NCI-H82 (cell line): Measurements from ENCODE around the gene MED13L.
"Not testable (repeated sequence)": the region's sequence is repeated elsewhere in the genome, so short reads cannot be mapped to it uniquely, and the experiment has no call there.

Experiments used
- DNase-seq: peaks from one replicate; lab custom pipeline; 2025; lab: John Stamatoyannopoulos, UW

The MED13L gene

DNA sequence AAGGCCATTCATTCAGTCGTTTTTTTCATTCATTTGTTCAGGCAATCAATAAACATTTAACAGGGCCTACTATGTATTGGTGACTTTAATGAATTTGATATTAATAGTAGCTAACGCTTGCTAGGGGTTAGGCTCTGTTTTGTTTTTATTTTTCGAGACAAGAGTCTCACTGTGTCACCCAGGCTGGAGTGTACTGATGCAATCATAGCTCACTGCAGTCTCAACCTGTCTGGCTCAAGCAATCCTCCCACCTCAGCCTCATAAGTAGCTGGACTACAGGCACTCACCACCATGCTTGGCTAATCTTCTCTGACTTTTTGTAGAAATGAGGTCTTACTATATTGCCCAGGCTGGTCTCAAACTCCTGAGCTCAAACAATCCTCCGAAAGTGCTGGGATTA, 25.6 kb upstream of the MED13L start:
- DNase-seq: peak; percentile 83

DNA sequence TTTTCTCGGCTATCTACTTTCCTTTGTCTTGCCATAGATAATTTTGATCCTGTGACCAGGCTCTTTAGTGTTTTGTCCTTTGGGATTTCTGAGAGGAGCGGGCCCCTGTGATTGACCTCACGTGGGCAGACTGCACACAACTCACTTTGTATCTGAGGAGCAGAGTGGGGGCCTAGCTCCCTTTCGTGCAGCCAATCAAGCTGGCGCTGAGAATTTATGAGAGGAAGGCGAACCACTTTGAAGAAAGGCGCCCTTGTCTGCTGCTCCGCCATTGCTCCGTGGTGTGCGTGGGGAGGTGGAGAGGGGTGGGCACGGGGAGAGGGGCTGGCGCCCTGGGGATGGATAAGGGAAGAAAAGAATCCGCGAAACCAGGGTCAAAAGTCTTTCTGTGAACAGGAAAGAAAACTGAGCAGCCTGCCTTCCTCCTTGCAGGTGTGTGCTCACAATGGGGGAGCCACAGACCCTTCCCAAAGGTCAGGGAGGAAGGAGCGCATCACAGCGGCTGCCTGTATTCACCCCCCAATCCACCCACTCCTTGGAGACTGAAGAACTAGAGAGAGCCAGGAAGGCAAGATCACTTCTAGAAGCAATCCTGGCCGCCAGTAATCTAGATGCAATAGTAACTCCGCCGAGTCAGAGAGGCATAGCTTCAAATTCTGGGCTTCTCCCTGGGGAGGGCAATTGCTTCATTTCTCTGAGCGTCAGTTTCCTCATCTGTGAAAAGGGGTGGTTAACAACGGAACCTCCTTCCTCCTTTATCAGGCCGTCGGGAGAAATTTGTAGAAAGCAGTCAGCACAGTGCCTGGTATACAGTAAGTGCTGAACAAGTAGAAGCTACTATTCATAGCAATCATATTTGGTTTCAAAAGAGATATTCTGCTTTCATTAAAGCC, 24.9 kb upstream of the MED13L start:
- no peak for DNase-seq

DNA sequence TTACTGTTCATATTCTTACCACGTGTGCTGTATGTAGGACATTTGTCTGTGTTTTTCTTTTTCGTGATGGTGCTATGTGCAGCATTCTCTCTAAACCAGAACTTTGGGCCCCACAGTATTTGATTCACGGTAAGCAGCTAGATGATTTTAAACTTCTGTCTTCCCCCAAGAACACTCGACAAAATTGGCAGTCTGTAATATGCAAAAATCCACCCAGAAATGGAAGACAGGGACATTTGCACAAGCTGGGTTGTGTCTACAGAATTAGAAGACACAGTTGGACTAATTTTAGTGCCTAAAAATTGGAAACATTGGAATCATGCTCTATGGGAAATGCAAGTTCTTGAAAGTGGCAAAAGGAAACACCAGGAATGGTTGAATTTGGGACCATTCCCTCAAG, 24.1 kb upstream of the MED13L start:
- no peak for DNase-seq

DNA sequence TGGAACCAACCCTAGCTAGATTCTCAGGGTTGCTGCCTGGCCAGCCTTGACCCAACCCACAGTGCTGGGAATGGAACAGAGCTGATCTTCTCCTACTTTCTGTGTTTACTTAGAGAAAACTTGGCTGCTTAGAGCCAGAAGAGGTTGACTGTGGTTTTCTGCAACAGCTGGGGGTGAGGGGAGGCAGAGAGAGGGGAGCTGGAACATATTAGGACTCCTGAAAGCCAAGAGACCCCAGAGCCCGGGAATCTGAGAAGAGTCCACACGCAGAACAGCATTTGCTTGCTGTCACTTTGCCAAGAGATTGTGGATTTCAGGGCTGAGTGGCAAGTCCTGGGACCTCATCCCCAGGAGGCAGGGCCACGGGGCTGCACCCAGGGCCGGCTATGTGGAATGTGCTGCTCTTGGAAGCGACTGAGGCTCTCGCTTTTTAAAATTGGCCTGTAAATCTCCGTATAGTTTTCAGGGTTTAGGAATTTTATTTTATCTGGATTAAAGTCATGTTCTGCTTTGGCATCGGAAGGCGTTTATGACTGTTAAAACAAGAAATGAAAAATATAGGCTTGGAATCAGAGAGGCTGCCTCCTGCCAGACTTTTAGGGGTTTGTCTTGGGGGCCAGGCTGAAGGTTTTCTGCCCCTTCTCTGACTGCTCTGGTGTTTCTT, 22.3 kb upstream of the MED13L start:
- no peak for DNase-seq

DNA sequence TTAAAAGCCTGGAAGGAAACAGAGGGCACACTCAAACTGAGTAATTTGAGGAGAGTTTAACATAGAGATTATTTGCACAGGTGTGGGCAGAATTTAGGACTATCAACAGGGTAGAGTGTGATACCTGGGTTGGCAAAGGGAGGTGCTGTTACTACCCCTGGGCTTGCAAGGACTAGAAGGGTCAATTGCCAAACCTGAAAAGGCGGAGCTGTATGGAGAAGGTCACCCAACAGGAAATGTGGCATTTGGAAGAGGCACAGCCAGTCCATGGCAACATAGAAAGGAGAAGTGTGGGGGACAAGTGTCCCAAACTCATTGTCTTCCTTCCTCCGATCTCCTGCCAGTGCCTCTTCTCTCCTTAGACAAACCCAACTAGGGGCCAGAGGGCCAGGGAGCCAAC, 21.6 kb upstream of the MED13L start:
- no peak for DNase-seq

DNA sequence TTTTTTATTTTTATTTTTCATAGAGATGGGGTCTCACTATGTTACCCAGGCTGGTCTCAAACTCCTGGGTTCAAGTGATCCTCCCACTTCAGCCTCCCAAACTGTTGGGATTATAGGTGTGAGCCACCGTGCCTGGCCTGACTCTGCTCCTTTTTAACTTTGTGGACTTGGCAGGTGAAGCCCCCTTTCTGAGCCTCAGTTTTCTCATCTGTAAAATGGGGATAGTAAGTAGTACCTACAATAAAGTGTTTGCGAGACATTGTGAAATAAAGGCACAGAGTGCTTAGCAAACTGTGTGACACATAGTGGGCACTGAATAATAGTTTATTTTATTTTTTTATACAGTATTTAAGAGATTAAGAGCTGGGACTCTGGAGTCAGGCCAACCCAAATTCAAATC, 21.1 kb upstream of the MED13L start:
- no peak for DNase-seq

DNA sequence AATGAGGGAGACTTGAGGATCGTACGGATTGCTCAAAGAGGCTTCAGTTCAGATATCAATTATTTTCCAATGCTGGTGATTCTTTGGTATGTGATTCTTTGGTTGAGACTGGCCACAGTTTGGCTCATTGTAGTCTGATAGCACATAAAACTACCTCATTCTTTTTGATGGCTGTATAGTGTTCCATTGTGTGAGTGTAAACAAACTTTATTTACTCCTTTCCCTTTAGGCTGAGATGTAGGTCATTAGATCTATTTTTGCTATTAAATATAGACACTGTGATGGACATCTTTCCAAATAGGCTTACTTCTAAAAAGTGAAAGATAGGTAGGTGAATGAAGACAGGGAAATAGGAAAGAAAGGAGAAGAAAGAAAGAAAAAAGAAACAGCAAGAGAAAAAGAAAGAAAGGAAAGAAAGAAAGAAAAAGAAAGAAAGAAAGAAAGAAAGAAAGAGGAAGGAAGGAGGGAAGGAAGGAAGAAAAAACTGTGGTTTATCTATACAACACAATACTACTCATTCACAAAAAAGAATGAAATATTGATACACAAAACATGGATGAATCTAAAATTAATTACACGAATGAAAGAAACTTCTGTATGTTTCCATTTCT, 19.8 kb upstream of the MED13L start:
- DNase-seq: no peak

DNA sequence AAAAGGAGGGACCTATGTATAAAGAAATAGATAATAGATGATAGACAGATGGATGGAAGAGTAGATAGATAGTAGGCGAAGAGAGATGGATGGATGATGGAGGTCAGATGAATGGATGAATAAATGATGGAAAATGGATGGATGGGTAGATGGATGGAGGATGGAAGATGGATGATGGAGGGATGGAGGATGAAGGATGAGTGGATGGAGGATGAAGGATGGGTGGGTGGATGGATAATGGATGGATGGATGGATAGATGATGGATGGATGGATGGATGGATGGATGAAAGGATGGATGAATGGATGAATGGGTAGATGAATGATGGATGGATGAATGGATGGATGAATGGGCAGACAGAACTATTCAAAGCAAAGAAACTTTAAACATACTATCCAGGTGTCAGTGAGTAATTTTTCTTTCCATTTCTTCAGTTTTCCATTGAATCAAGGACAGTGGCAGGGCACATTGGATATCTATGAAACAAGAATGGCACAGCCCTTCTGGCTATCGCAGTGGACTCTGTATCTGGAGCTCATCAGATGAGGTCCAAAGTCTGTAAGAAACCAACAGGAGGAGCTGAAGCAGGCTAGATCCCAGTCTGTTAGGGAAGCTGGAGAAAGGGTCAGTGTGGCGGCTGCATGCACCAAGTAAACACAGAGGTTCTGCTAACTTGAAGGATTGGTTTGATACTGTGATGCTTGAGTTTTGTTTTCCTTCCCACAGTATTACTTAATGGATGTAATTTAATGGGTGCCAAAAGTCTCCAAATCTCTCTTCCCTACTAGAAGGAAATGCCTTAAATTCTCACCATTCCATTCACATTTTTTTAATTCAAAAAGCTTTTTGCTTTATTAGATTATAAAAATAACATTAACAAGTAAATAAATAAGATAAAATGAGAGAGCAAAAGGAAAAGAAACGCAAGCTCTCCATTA, 18.1 kb upstream of the MED13L start:
- no peak for DNase-seq

DNA sequence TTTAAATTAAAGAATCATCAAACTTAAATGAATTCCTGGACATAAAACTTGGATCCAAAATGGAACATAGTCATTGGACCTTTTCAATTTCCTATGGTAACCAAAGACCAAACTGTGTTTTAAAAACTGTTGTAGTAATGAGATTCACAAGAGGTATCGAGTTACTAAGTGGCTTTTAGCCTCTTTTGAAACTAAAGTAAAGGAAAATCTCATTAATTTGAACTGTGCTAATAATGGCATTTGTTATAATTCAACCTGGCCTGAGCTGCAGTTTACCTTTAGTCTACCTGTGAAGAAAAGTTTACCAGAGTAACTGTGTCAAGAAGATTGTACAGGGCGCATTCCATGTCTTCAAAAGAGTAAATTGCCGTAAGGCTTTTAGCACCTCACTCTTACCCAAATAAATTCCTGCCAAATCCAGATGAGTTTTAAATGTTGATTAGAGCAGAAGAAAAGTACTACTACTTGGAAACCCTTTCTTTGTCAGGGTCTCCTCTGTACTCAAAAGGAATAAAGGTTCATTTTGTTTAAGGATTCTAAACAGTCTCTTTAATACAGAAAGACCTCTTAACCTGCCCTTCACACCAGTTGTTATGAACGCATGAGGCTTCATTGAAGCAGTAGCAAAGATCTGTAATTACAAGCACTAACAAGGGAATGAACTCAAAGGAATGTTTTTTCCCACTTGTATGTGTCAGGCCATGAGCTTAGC, 17.1 kb upstream of the MED13L start:
- peak; percentile 71 for DNase-seq

DNA sequence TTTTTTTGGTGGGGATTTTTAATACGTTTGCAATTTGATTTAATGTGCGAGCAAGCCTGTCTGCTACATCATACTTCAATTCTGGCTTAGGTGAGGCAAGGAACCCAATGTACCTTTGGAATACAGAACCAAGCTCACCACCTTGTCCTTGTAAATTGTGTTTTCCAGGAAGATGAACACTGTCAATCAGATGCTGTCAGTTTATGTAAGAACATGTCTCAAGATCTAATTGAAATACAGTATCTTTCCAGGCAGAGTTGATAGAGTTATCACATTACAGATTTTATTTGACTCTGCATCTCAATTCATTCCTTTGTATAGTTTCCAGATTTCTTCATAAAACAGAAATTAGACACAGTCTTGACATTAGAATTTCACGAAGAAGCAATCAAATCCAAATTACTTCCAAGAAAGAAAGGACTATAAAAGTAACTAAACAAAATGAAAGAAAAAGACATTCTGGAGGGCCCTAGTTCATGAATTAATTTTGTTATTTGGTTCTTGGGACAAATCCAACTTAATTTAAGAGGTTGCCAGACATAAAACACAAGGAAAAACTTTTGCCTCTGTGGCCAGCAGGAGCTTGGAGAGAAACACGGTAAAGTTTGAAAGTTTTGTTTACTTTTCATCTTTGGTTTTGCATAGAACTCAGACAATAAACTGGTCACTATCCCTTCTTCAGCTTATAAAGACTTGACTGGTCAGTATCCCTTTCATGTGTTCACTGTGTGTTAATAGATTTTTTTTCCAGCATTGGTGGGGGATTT, 16.4 kb upstream of the MED13L start:
- no peak for DNase-seq

DNA sequence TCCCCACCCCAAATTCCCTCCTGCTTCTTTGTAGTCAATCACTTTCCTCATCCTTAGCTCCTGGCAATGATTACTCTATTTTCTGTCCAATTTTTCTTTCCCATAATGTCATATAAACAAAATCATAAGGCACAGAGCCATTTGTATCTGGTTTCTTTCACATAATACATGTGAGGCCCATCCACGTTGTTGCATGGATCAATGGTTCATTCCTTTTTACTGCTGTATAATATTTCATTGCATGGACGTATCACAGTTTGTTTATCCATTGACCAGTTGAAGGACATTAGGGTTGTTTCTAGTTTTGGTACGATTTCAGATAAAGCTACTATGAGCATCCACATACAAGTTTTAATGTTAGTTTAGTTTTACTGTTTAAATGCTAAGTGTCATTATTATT, 13.7 kb upstream of the MED13L start:
- DNase-seq: no peak

DNA sequence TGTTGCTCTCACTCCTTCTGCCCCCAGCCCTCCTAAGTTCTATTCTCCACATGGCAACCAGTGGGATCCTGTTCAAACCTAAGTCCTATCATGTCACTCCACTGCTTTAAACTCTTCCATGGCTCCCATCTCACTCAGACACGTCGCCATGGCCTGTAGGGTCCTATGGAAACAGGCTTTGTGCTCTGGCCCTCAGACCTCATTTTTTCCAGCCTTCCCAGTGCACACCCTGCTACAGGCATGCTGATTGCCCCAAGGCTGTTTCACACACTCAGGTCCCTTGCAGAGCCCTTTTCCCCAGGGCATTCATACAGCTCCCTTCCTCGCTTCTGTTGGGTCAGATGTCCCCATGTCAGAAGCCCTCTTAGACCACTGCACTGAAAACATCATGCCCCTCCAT, 11.2 kb upstream of the MED13L start:
- no peak for DNase-seq

DNA sequence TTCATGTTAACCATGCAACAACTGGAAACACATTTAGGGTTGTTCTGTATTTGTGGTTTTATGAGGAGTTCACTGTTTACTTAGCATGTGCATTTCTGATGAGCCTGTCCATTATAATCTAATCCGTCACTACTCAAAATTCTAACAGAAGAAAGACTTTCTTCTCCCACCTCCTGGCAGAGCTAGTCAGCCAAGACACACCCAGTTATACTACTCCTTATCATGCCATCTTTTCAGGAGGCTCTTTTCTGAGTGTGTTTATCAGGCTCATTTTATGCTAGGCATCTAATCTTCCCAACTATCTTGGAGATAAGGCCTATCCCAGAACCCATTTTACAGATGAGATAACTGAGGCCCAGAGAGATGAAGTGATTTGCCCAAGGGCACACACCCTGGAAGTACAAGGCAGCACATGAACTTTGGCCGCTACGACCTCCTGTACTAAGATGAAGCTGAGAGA, 10.4 kb upstream of the MED13L start:
- DNase-seq: no peak

DNA sequence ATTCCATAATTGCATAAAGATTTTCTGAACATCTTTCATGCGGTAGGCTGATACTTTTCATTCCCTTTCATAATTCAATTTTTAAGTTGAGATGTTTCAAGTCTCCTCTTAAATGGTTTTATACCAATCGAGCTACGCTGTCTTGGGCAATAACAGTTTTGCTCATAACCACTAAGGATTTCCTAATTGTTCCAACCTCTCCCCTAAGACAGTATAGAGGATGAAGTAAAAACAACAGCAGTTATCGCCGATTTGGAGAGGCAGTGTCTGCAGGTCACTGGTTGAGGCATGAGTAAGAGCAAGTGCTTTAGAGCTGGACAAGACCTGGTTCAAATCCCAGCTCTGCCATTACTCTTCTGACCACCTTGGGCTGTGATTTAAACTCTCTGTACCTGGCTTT, 6.9 kb upstream of the MED13L start:
- no peak for DNase-seq

DNA sequence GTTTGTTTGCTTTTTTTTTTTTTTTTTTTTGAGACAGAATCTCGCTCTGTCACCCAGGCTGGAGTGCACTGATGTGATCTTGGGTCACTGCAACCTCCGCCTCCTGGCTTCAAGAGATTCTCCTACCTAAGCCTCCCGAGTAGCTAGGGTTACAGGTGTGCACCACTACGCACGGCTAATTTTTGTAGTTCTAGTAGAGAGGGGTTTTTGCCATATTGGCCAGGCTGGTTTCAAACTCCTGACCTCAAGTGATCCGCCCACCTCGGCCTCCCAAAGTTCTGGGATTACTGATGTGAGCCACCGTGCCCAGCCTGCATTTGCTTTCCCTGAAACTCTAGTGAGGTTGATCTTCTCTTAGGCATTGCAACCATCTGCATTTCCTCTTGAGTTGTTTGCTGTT, 6.4 kb upstream of the MED13L start:
- not testable (repeated sequence) for DNase-seq

DNA sequence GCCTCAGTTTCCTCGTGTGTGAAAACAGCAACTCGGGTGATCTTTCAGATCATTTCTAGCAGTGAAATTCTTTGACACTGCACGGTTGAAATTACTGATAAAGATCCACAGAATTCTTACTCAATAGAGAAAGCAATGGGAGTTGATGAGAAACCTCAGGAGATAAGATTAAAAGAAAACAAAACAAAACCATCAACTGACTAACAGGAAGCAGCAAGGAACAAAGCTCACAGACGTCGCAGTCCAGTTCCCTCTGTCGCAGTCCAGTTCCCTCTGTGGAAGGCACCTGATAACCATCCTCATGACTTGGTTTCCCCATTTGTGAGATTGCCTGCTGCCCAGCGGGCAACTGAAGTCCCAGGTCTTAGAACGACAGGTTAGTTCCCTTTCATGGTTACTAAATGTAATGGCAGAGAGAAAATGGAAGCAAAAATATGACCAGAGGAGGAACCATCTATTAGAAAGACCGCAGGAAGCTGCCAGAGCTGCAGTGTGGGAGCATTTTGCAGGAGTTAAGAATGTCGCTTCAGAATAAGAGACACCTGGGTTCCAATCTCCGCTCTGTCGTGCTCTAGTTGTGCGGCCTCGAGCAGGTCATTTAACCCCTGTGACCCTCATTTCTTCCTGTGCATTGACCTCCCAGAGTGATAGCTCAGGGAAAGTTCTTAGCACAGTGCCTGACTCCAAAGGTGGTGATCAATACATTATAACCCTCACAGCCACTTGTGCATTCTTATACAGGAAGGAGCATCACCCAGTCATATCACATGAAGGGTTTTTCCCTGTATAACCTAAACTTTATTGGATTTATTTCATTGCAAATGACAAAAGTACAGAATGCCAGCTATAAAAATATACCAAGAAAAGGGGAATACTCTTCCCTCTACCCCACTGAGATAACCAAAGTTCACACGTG, 5.1 kb upstream of the MED13L start:
- DNase-seq: no peak

DNA sequence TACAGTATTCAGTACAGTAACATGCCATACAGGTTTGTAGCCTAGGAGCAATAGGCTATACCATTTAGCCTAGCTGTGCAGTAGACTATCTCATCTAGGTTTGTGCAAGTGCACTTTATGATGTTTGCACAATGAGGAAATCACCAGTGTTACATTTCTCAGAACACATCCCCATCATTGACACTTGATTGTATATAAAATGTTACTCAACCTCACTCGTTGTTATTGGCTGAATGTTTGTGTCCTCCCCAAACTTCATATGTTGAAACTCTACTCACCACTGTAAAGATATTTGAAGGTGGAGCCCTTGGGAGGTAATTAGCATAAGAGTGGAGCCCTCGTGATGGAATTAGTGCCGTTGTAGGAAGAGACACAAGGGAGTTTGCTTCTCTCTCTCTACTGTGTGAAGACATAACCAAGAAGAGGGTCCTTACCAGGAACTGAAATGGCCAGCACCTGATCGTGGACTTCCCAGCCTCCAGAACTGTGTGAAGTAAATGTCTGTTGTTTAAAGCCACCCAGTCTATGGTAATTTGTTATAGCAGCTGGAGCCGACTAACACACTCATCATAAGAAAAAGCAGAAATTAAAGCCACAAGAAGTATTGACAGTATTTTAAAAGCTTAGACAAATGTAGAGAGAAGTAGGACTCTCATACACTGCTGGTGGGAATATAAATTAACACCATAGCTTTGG, 3.2 kb upstream of the MED13L start:
- DNase-seq: no peak

DNA sequence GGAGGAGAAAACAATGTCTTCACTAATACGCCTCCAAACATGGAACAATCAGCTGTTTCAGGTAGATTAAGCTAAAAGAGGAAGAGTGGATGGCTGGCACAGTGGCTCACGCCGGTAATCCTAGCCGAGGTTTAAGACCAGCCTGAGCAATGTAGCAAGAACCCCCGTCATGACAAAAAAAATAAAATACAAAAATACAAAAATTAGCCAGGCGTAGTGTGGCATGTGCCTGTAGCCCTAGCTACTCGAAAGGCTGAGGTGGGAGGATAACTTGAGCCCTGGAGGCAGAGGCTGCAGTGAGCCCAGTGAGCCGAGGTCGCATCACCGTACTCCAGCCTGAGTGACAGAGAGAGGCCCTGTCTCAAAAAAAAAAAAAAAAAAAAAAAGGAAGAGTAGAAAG, 1.2 kb upstream of the MED13L start:
- DNase-seq: peak; percentile 27

DNA sequence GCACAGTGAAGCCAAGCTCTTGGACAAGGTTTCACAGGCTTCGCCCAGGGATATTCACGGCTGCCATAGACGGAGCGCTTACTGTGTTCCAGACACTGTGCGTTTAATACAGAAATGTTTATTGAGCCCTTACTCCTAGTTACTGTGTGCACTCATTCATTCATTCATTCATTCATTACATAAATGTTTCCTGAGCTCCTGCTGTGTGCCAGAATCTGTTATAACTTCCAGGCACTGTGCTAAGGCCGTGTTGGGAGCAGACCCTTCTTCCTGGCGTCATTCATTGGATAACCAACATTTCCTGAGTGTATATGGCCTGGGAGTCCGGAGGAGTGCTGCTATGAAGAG, 760 bp upstream of the MED13L start:
- no peak for DNase-seq
